DMS79 (cell line): ENCODE results near the gene NOD2.

Experiments used
- DNase-seq: peaks from one replicate; lab custom pipeline; 2025; lab: John Stamatoyannopoulos, UW

NOD2 gene

GRCh38 chr16:50692999-50693781 lies at the start of gene NOD2:
Gene NOD2 (plus strand): TSS chr16:50693606. CDS start chr16:50699496, 5,890 bp downstream.
- DNase-seq = no peak

GRCh38 chr16:50644245-50644644 lies 49.2 kb upstream of the NOD2 start:
- DNase-seq = no peak

- no peak for DNase-seq
Measured at GRCh38 chr16:50644729-50645128, 48.7 kb upstream of the NOD2 start.

- no peak for DNase-seq
Measured at GRCh38 chr16:50645563-50646220, 47.7 kb upstream of the NOD2 start.

- no peak for DNase-seq
Measured at GRCh38 chr16:50646345-50646744, 47.1 kb upstream of the NOD2 start.

GRCh38 chr16:50651835-50652438 lies 41.5 kb upstream of the NOD2 start:
- no peak for DNase-seq

GRCh38 chr16:50652836-50653425 lies 40.5 kb upstream of the NOD2 start:
- no peak for DNase-seq

- DNase-seq = no peak
Measured at GRCh38 chr16:50653633-50654519, 39.5 kb upstream of the NOD2 start.

GRCh38 chr16:50655558-50656055 lies 37.8 kb upstream of the NOD2 start:
- no peak for DNase-seq

GRCh38 chr16:50657241-50657640 lies 36.2 kb upstream of the NOD2 start:
- no peak for DNase-seq

GRCh38 chr16:50659806-50660205 lies 33.6 kb upstream of the NOD2 start:
- DNase-seq = no peak

- no peak for DNase-seq
Measured at GRCh38 chr16:50662306-50662940, 31.0 kb upstream of the NOD2 start.

GRCh38 chr16:50664270-50664669 lies 29.1 kb upstream of the NOD2 start:
- no peak for DNase-seq

- DNase-seq = no peak
Measured at GRCh38 chr16:50665128-50665878, 28.1 kb upstream of the NOD2 start.

- no peak for DNase-seq
Measured at GRCh38 chr16:50666658-50667496, 26.5 kb upstream of the NOD2 start.

- no peak for DNase-seq
Measured at GRCh38 chr16:50667497-50668367, 25.7 kb upstream of the NOD2 start.

- DNase-seq = no peak
Measured at GRCh38 chr16:50668368-50669008, 24.9 kb upstream of the NOD2 start.

- DNase-seq = no peak
Measured at GRCh38 chr16:50669741-50670140, 23.7 kb upstream of the NOD2 start.
